Keratinocyte (primary cell): Measurements from ENCODE around the gene FTO.
"Not testable (repeated sequence)": the region's sequence is repeated elsewhere in the genome, so short reads cannot be mapped to it uniquely, and the experiment has no call there.

ENCODE experiments used
- EZH2 ChIP-seq: IDR thresholded peaks from one replicate; pipeline ENCODE4 v1.6.1; 2012; ENCODE audit warnings: inconsistent platforms, mild to moderate bottlenecking, low read length, moderate library complexity
- TF ChIP-seq, protein P1 (sequence below), 3 experiments: IDR thresholded peaks in 1 of 3; conservative IDR thresholded peaks in 1 of 3; optimal IDR thresholded peaks in 1 of 3; 2 replicates in 2 of 3; 3 replicates in 1 of 3; pipeline versions ENCODE3 to v1.5.1; 2011; ENCODE audit warnings: low read length in 3 of 3, mild to moderate bottlenecking in 3 of 3, moderate library complexity in 2 of 3, control low read depth in 1 of 3, inconsistent platforms in 1 of 3; ENCODE audit not compliant: insufficient read depth in 2 of 3; ENCODE audit errors: extremely low read depth in 1 of 3

DNA sequence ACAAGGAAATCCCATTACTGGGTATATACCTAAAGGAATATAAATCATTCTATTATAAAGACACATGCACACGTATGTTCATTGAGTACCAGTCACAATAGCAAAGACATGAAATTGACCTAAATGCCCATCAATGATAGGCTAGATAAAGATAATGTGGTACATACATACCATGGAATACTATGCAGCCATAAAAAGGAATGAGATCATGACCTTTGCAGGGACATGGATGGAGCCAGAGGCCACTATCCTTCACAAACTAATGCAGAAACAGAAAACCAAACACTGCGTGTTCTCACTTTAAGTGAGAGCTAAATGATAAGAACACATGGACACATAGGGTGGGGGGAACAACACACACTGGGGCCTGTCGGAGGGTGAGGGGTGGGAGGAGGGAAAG lies 18.6 kb upstream of the FTO start:
- TF ChIP-seq, protein P1, sequence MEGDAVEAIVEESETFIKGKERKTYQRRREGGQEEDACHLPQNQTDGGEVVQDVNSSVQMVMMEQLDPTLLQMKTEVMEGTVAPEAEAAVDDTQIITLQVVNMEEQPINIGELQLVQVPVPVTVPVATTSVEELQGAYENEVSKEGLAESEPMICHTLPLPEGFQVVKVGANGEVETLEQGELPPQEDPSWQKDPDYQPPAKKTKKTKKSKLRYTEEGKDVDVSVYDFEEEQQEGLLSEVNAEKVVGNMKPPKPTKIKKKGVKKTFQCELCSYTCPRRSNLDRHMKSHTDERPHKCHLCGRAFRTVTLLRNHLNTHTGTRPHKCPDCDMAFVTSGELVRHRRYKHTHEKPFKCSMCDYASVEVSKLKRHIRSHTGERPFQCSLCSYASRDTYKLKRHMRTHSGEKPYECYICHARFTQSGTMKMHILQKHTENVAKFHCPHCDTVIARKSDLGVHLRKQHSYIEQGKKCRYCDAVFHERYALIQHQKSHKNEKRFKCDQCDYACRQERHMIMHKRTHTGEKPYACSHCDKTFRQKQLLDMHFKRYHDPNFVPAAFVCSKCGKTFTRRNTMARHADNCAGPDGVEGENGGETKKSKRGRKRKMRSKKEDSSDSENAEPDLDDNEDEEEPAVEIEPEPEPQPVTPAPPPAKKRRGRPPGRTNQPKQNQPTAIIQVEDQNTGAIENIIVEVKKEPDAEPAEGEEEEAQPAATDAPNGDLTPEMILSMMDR (optimal IDR thresholded peaks at IDR 0.05 in 1 of 3, IDR thresholded peaks at IDR 0.05 in 1 of 3, conservative IDR thresholded peaks at IDR 0.05 in 1 of 3; ENCODE audit: extremely low read depth in 1 of 3, insufficient read depth in 2 of 3, low read length in 3 of 3) = not testable (repeated sequence)
- not testable (repeated sequence) for TF ChIP-seq EZH2
